Measurements from ENCODE around the gene ZCCHC24.

Gene ZCCHC24

GRCh38 chr10:79380125-79380945, 65.1 kb downstream of the ZCCHC24 start:
- no peak for DNase-seq

- no peak for DNase-seq
Measured at GRCh38 chr10:79379512-79380124, 65.8 kb downstream of the ZCCHC24 start.

DNA sequence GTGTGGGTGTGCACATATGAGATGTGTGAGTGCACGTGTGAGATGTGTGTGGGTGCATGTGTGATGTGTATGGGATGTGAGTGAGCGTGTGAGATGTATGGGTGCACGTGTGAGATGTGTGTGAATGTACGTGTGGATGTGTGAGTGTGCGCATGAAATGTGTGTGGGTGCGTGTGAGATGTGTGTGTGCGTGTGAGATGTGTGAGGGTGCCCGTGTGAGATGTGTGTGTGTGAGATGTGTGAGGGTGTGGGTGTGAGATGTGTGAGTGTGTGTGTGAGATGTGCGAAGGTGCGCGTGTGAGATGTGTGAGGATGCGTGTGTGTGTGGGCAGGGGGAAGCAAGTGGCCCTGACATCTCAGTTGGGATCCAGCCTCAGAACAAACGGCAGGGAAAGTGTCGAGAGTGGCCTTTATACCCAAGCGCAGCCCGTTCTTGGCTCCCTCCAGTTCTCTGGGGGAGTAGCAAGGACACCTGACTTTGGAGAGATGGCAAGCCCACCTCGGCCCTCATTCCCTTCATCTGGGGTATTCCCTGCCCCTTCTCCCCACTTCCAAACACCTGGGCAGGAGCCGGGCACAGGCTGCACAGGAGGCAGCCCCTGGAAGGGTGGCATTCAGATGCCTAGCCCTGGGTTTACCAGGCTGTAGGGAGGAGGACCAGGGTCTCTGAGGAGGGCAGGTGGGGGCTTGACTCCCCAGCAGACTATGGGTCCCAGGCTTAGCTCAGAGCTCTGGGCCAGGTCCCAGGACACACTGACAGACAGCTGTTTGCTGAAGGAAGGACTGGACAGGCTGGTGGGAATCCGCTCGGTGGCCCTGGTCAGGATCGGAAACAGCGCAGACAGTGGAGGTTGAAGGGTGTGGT, 66.5 kb downstream of the ZCCHC24 start:
- DNase-seq, result no peak

DNA sequence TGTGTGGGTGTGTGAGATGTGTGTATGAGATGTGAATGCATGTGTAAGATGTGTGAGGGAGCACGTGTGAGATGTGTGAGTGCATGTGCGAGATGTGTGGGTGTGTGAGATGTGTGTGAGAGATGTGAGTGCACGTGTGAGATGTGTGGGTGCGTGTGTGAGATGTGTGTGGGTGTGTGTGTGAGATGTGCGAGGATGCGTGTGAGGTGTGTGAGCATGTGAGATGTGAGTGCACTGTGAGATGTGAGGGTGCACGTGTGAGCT, 67.1 kb downstream of the ZCCHC24 start:
- DNase-seq, result no peak

GRCh38 chr10:79377557-79378382, 67.7 kb downstream of the ZCCHC24 start:
- no peak for DNase-seq

GRCh38 chr10:79376751-79377556, 68.5 kb downstream of the ZCCHC24 start:
- DNase-seq, result no peak

DNA sequence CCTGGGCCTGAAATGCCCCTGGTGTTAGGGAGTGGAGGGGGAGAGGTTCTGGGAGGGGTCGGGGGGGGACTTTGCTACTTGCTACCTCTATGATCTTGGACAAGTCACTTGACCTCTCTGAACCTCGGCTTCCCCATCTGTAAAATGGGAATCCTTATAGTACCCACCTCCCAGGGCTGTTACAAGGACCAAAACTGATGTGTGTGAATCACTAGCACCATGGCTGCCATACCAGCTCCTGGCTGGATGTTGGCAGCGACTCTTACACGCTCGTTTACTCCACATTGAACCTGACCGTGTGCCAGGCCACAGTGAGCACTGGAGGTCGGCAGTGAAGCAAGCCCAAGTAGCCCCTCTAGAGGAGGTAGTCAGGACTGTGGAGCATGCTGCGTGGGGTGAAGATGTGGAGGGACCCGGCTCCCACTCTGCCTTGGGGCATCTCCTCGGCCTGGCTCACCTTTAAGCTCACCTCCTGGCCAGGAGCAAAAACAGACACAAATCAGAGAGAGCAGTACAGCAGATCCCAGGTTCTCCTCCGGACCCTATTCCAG, 69.3 kb downstream of the ZCCHC24 start:
- DNase-seq, result no peak

GRCh38 chr10:79375321-79376077, 69.9 kb downstream of the ZCCHC24 start:
- no peak for DNase-seq

- DNase-seq, result peak; percentile 68
Measured at GRCh38 chr10:79374312-79375191, 70.9 kb downstream of the ZCCHC24 start.

- no peak for DNase-seq
Measured at GRCh38 chr10:79372871-79373270, 72.6 kb downstream of the ZCCHC24 start.

GRCh38 chr10:79367426-79368189, 77.8 kb downstream of the ZCCHC24 start:
- DNase-seq, result no peak

- no peak for DNase-seq
Measured at GRCh38 chr10:79361726-79362397, 83.6 kb downstream of the ZCCHC24 start.

GRCh38 chr10:79360499-79361342, 84.7 kb downstream of the ZCCHC24 start:
- DNase-seq, result no peak

DNA sequence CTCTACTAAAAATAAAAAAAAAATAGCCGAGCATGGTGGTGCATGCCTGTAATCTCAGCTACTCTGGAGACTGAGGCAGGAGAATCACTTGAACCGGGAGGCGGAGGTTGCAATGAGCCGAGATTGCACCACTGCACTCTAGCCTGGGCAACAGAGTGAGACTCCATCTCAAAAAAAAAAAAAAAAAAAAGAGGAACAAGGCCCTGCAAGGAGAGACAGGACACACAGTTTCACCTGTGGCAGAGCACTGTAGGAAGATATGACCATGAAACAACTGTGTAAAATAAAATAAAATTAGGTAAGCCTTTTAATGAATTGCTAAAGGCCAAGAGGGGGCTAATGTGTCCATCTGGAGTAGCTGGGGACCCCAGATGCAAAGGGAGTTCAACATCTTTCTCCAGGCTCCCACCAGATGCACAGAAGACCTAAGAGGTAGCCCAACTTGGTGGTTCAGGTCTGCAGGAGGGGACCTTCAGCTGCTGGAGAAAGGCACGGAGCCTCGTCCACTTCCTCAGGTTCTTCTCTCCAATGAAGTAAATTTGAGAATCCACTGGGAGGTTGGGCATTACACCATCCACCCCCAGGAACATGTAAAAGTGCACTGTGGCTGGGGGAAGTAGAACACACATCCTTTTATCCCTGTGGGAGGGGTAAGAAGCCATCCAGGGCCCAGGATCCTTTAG, 85.5 kb downstream of the ZCCHC24 start:
- no peak for DNase-seq

- DNase-seq, result no peak
Measured at GRCh38 chr10:79358811-79359210, 86.6 kb downstream of the ZCCHC24 start.

GRCh38 chr10:79357180-79357579, 88.2 kb downstream of the ZCCHC24 start:
- DNase-seq, result no peak

DNA sequence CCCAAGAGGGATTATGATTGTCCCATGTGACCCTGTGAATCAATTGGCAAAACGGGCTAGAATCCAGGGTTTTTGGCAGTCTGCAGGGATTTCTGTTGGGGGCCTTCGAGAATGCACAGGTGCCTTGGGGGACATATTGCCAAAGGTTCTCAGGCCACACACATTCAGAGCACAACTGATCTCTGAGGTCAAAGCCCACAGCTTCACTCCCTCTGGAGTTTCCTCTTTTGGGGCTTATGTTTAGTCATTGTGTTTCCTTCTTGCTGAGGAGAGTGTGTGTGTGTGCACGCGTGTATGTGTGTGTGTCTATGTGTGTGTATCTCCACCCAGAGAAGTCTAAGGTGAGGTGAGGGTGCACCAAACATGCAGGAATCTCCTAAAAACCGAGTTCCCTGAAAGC, 89.3 kb downstream of the ZCCHC24 start:
- no peak for DNase-seq
